NCI-H1436 (cell line): Measurements from ENCODE around the gene PAMR1.

Experiments used
- DNase-seq: peaks from one replicate; lab custom pipeline; 2025; lab: John Stamatoyannopoulos, UW

The PAMR1 gene

DNA sequence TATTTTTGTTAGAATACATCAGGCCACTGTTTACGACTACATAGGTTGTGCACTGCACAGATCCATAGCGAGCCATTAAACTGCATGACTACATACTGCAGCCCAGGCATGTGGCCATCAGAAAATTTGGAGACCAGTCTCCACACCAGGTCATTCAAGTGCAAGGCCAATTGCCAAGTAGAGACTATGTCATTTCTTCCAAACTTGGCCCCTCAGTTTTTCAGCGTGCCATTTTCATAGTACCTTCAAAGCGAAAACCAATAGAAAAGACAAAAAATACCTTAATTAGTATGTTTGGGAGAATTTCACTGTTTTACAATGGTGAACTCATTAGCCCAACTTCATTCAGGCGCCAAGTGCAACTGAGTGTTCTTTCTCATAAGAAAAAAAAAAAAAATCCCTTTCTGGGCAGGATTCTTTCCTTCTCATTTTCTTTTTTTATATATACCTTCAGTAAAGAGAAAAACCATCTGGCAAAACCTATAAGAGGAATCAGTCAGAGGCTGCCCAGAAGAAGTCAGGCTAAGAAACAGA is 30.4 kb downstream of the PAMR1 start:
- no peak for DNase-seq

GRCh38 chr11:35491231-35491871 is 34.1 kb downstream of the PAMR1 start:
- no peak for DNase-seq

GRCh38 chr11:35488117-35488516 is 37.3 kb downstream of the PAMR1 start:
- DNase-seq = no peak

- DNase-seq = no peak
Measured at GRCh38 chr11:35487532-35488078, 37.8 kb downstream of the PAMR1 start.

DNA sequence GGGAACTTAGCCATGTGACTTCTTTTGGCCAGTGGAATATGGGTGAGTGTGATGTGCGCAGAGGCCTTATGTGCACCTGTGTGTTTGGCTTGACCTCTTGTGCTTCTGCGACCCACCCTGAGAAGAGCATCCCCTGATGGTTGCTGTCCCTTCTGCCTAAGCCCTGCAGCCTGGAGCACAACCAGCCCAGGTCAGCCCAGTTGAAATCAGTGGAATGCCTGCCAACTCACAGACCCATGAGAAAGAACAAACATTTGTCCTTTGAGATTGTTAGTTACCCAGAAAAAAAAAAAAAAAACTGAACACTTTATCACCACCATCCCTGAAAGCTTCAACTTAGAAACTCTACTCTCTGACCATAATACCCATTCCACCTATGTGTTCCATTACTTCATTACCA is 38.5 kb downstream of the PAMR1 start:
- no peak for DNase-seq

DNA sequence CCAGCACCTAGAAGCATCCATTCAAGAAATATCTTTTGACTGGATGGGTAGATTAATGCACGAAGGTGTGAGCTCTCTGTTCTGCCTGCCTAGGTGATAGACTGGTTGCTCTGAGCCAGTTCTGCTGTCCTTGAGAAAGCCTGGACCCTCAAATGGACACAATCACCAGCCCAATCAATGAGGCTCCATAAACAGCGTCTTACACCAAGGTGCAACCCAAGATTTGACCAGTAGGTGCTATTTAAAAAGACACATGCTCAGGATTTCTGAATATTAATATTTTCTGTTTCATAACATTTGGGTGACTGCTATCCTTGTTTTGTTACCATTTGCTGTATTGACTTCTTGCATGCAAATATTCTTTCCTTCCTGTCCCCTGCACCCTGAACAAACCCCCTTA is 39.0 kb downstream of the PAMR1 start:
- DNase-seq = no peak

GRCh38 chr11:35485656-35486322 is 39.6 kb downstream of the PAMR1 start:
- DNase-seq = peak; percentile 66

- DNase-seq = no peak
Measured at GRCh38 chr11:35484435-35484834, 41.0 kb downstream of the PAMR1 start.

GRCh38 chr11:35483131-35483820 is 42.1 kb downstream of the PAMR1 start:
- DNase-seq = no peak

- DNase-seq = no peak
Measured at GRCh38 chr11:35479731-35480130, 45.7 kb downstream of the PAMR1 start.

DNA sequence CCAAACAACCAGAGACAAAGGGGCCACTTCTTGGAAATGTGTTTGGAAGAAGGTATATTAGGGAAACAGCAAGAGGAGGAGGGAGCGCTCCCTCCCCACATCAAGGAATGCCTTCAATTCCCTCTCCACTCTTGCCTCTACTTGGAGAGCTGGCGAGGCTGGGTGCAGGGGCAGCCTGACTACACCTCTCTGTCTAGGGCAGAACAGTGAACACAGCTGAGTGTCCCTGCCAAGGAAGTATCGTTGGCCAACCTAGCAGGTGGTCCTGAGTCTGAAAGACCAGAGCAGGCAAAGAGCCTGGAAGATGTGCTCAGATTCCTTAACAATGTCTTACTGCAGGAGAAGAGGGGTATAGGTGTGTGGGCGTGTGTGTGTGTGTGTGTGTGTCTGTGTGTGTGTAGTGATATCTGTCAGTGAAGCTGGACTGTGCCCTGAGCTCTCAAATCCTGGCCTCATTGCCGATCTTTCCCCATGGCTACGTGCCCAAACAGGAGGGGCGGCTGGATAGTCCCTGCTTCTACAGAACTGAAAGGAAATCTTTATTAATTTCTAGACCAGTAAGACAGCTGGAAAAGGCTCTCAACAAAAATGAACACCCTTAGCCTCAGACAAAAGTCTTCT is 46.8 kb downstream of the PAMR1 start:
- DNase-seq = no peak

DNA sequence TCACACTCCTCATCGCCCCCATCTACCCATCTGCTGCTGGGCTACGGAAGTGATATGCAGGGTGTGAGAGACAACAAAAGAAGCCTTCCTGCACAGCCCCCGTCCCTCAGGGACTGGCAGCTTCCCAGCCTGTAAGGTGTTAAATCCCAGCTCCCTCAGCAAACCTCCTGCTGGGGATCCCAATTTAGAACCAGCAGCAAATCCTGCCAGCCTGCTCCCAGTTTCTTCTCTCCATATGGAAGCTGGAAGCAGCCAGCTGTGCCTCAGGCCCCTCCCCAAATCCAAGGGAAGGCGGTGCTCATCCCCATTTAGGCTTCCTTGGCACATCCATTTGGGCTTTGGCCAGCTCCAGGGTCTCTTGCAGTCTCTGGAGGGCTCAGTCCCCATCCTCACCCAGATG is 47.5 kb downstream of the PAMR1 start:
- no peak for DNase-seq

GRCh38 chr11:35474688-35475087 is 50.7 kb downstream of the PAMR1 start:
- no peak for DNase-seq

DNA sequence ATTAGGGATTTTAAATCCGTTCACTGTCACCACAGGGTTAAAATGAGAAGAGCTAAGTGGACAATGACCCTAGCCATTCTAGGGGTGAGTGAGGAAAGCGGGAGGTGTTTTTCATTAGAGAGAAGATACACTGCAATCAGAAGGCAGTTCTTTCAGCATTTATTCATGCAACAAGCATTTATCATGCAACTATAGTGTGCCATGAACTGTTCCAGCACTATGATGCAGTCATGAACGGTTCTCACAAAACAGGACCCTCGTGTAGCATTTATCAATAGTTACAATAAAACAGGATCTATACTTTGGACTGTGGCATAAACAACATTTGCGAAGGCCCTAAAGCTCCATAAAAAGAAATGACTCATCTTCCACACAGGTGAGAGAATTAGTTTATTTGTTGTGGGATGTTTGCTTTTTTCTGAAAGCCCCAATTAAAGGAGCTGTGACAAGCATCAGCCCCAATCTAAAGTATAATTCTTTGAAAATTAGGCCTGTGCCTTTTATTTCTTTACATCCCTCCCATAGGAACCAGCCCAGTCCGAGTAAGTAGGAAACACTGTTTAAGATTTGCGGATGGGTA is 51.5 kb downstream of the PAMR1 start:
- DNase-seq = no peak

GRCh38 chr11:35470616-35471015 is 54.8 kb downstream of the PAMR1 start:
- DNase-seq = no peak

DNA sequence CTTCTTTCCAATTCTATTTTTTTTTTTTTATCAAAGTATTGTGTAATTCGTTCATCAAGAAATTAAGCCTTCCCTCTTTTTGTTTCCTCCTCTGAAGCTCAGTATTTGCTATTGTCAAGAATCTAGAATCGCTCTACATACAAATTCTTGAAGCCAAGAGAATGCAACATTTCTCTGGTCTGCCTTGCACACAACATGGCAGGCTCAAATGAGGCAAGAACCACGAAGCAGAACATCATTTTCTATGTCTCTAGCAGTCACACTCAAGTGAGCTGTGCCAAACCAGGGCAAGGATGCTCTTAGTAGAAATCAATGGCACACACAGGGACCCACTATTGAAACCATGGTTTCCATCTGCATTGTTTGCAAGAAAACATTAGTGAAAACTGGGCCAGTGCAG is 59.4 kb downstream of the PAMR1 start:
- no peak for DNase-seq

- no peak for DNase-seq
Measured at GRCh38 chr11:35464308-35464707, 61.1 kb downstream of the PAMR1 start.

- DNase-seq = no peak
Measured at GRCh38 chr11:35463331-35463751, 62.1 kb downstream of the PAMR1 start.

- DNase-seq = no peak
Measured at GRCh38 chr11:35461917-35462538, 63.4 kb downstream of the PAMR1 start.

- DNase-seq = no peak
Measured at GRCh38 chr11:35459489-35459888, 65.9 kb downstream of the PAMR1 start.

GRCh38 chr11:35458846-35459245 is 66.6 kb downstream of the PAMR1 start:
- no peak for DNase-seq

DNA sequence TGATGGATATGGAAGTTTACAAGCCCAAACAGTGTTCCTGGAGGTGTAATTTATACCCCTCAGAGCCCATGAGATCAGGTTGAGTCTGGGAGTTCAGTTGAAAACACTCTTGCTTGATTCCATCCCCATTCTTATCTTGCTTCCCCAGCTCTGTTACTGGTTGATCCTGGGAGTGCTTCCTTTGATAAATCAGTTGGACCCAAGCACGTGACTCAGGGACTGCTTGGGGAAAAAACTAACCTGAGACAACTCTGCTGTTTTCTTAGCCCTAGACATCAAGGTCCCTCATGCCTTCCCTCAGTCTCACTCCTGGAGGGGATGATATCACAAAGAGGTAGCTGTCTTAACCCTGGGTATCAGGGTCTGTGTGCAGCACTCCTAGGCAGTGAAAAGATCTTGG is 71.1 kb downstream of the PAMR1 start:
- DNase-seq = no peak
